WTC11 (cell line): ENCODE measurements around the gene TMEM236. TPM values are rescaled to one million over a fixed set of nuclear protein-coding genes. Genes with fewer than 3 reads are reported as not detected.

Experiments
- ATAC-seq: fragments of 200-7000 bp; cut with Tn5 transposase; 2 replicates; pipeline ENCODE4 v1.10.0; 2021; ENCODE audit warnings: mild to moderate bottlenecking, moderate library complexity
- CTCF ChIA-PET: fragments of 300-600 bp; sonication (Branson Sonifier 250); formaldehyde crosslinking; loops from one replicate; lab custom pipeline; 2021; ENCODE audit warnings: antibody characterized with exemption; lab: Charles Lee
- POLR2A ChIA-PET: fragments of 350-600 bp; sonication (Branson Sonifier 250); formaldehyde crosslinking; loops from one replicate; lab custom pipeline; 2021; ENCODE audit warnings: antibody characterized with exemption; lab: Charles Lee
- DNase-seq: peaks from one replicate; pipeline ENCODE4 v3.0.0; 2021; ENCODE audit warnings: low spot score
- H3K27ac Mint-ChIP-seq: 2 replicates; pipeline ENCODE4 v1.8.0; 2021; ENCODE audit warnings: mixed read lengths
- H3K27me3 Mint-ChIP-seq: 2 replicates; pipeline ENCODE4 v1.8.0; 2021; ENCODE audit warnings: low read depth, mild to moderate bottlenecking, moderate library complexity, mixed read lengths
- H3K36me3 Mint-ChIP-seq: 2 replicates; pipeline ENCODE4 v1.8.0; 2021; ENCODE audit warnings: mixed read lengths
- H3K4me1 Mint-ChIP-seq: 2 replicates; pipeline ENCODE4 v1.8.0; 2022; ENCODE audit warnings: mixed read lengths
- H3K4me3 Mint-ChIP-seq: 2 replicates; pipeline ENCODE4 v1.8.0; 2021; ENCODE audit warnings: mild to moderate bottlenecking, moderate library complexity, mixed read lengths
- H3K9me3 Mint-ChIP-seq: 2 replicates; pipeline ENCODE4 v1.8.0; 2021; ENCODE audit warnings: mixed read lengths
- AR ChIP-seq: fragments of 250-450 bp; sonication (Bioruptor Pico); IDR thresholded peaks from 2 replicates; pipeline ENCODE4 v1.9.0; 2021; ENCODE audit warnings: mild to moderate bottlenecking
- ATF3 ChIP-seq: sonication (generic); formaldehyde crosslinking; conservative IDR thresholded peaks from 2 replicates; pipeline ENCODE4 v1.8.1; 2022; ENCODE audit warnings: mild to moderate bottlenecking, missing genetic modification reagents
- CBFB ChIP-seq: sonication (generic); formaldehyde crosslinking; IDR thresholded peaks from 2 replicates; pipeline ENCODE4 v1.8.1; 2022; ENCODE audit warnings: mild to moderate bottlenecking, low read depth, missing genetic modification reagents
- GABPB1 ChIP-seq: sonication (generic); formaldehyde crosslinking; IDR thresholded peaks from 2 replicates; pipeline ENCODE4 v1.8.1; 2023; ENCODE audit warnings: mild to moderate bottlenecking, missing genetic modification reagents
- IRF1 ChIP-seq: sonication (generic); formaldehyde crosslinking; IDR thresholded peaks from 2 replicates; pipeline ENCODE4 v1.8.0; 2023; ENCODE audit warnings: missing genetic modification reagents
- MYBL2 ChIP-seq: sonication (generic); formaldehyde crosslinking; IDR thresholded peaks from 2 replicates; pipeline ENCODE4 v1.8.1; 2023; ENCODE audit warnings: mild to moderate bottlenecking, moderate library complexity, missing genetic modification reagents
- NFATC4 ChIP-seq: fragments of 250-450 bp; sonication (Bioruptor Pico); IDR thresholded peaks from 2 replicates; pipeline ENCODE4 v1.9.0; 2021; ENCODE audit warnings: mild to moderate bottlenecking
- NFYB ChIP-seq: sonication (generic); formaldehyde crosslinking; conservative IDR thresholded peaks from 2 replicates; pipeline ENCODE4 v1.8.0; 2022; ENCODE audit warnings: low read depth, missing genetic modification reagents
- NR1H2 ChIP-seq: sonication (generic); formaldehyde crosslinking; IDR thresholded peaks from 2 replicates; pipeline ENCODE4 v1.9.0; 2021; ENCODE audit warnings: mild to moderate bottlenecking, moderate library complexity, missing genetic modification reagents
- SMAD3 ChIP-seq: sonication (generic); formaldehyde crosslinking; IDR thresholded peaks from 2 replicates; pipeline ENCODE4 v1.8.0; 2022; ENCODE audit warnings: missing genetic modification reagents, mild to moderate bottlenecking, borderline replicate concordance
- STAT6 ChIP-seq: sonication (generic); formaldehyde crosslinking; conservative IDR thresholded peaks from 2 replicates; pipeline ENCODE4 v1.8.1; 2023; ENCODE audit warnings: mild to moderate bottlenecking, low read depth, missing genetic modification reagents, moderate library complexity
- TCF7 ChIP-seq: sonication (generic); formaldehyde crosslinking; IDR thresholded peaks from 2 replicates; pipeline ENCODE4 v1.8.0; 2022; ENCODE audit warnings: mild to moderate bottlenecking, low read depth, missing genetic modification reagents, moderate library complexity
- ZNF281 ChIP-seq: sonication (generic); formaldehyde crosslinking; IDR thresholded peaks from 2 replicates; pipeline ENCODE4 v1.8.0; 2023; ENCODE audit warnings: mild to moderate bottlenecking, missing genetic modification reagents
- ZNF396 ChIP-seq: fragments of 250-450 bp; sonication (Bioruptor Pico); IDR thresholded peaks from 2 replicates; pipeline ENCODE4 v1.8.0; 2021; ENCODE audit warnings: mild to moderate bottlenecking, moderate library complexity, borderline replicate concordance
- total RNA-seq: library from RNA; stranded (reverse); gene quantifications from 3 replicates; pipeline ENCODE4 v1.2.3, GENCODE V29; 2021

The TMEM236 gene
- total RNA-seq, 1 experiment from 2014 or later: 0.04 TPM

GRCh38 chr10:17790651-17791050 is 38.6 kb downstream of the TMEM236 start (continued):
- TF ChIP-seq NR1H2 (CRISPR knock-in tag): no peak
- TF ChIP-seq MYBL2 (CRISPR knock-in tag): no peak
- no peak for TF ChIP-seq STAT6 (CRISPR knock-in tag)
- no peak for TF ChIP-seq NFYB (CRISPR knock-in tag)
- no peak for TF ChIP-seq ATF3
- no peak for TF ChIP-seq ZNF396 (CRISPR knock-in tag)
- no peak for TF ChIP-seq GABPB1
- TF ChIP-seq SMAD3 (CRISPR knock-in tag): no peak

- H3K36me3 Mint-ChIP-seq: peaks cover 9% of the 10 kb centered on the region
- H3K4me3 Mint-ChIP-seq: no peak overlapping the region
- no peak for DNase-seq
- ChIA-PET CTCF (interaction anchor here (3.2 kb wide), 1 partner anchor 8 kb away, joined by 17 read pairs; no protein-coding TSS in a partner anchor), POLR2A (no interaction called here)
- H3K9me3 Mint-ChIP-seq: peaks cover 15% of the 10 kb centered on the region
- H3K27me3 Mint-ChIP-seq: no peaks in the 10 kb centered on the region
- no peak overlapping the region for H3K27ac Mint-ChIP-seq
- H3K4me1 Mint-ChIP-seq: no peaks in the 10 kb centered on the region
- no peak for ATAC-seq
- TF ChIP-seq IRF1 (no peak), ZNF281 (CRISPR knock-in tag) (no peak), TCF7 (CRISPR knock-in tag) (no peak), CBFB (CRISPR knock-in tag) (no peak), AR (no peak), NFATC4 (no peak)
Observed at GRCh38 chr10:17792991-17793390, 41.0 kb downstream of the TMEM236 start.
